Trophoblast cell (in vitro differentiated cells and primary cell): ENCODE measurements around the gene ZNF554.

ENCODE experiments used
- DNase-seq, 2 donors: peaks; one replicate each; pipeline ENCODE4 v3.0.0-alpha.2; 2016
- H2AFZ ChIP-seq: 2 replicates; pipeline ENCODE4 v1.6.1; 2013; ENCODE audit warnings: low read length, moderate library complexity, mild to moderate bottlenecking; ENCODE audit not compliant: insufficient read depth, poor library complexity
- H2AK5ac ChIP-seq: 2 replicates; pipeline ENCODE4 v1.6.1; 2013; ENCODE audit warnings: mild to moderate bottlenecking, low read length
- H2BK120ac ChIP-seq: 2 replicates; pipeline ENCODE4 v1.6.1; 2013; ENCODE audit warnings: low read length, mild to moderate bottlenecking, moderate library complexity; ENCODE audit not compliant: insufficient read depth, poor library complexity
- H2BK12ac ChIP-seq: 2 replicates; pipeline ENCODE4 v1.6.1; 2013; ENCODE audit warnings: mild to moderate bottlenecking, low read length, moderate library complexity
- H2BK5ac ChIP-seq: 2 replicates; pipeline ENCODE4 v1.6.1; 2013; ENCODE audit warnings: low read length, low read depth, moderate library complexity, mild to moderate bottlenecking; ENCODE audit not compliant: poor library complexity
- H3K14ac ChIP-seq: 2 replicates; pipeline ENCODE4 v1.6.1; 2013; ENCODE audit warnings: mild to moderate bottlenecking, low read length
- H3K18ac ChIP-seq: 2 replicates; pipeline ENCODE4 v1.6.1; 2013; ENCODE audit warnings: mild to moderate bottlenecking, low read length
- H3K23ac ChIP-seq: 2 replicates; pipeline ENCODE4 v1.6.1; 2013; ENCODE audit warnings: low read length
- H3K27ac ChIP-seq: 2 replicates; pipeline ENCODE4 v1.5.1; 2013; ENCODE audit warnings: low read depth, mild to moderate bottlenecking, inconsistent platforms, low read length, moderate library complexity
- H3K27me3 ChIP-seq: 2 replicates; pipeline ENCODE4 v1.6.1; 2013; ENCODE audit warnings: inconsistent platforms, mild to moderate bottlenecking, low read length, moderate library complexity; ENCODE audit not compliant: insufficient read depth
- H3K36me3 ChIP-seq, 2 experiments: 1 replicate in 1 of 2; 2 replicates in 1 of 2; pipeline ENCODE4 v1.6.1; 2013; ENCODE audit warnings: low read length in 2 of 2, mild to moderate bottlenecking in 2 of 2, moderate library complexity in 1 of 2; ENCODE audit not compliant: insufficient read depth in 2 of 2, control insufficient read depth in 1 of 2
- H3K4ac ChIP-seq: 2 replicates; pipeline ENCODE4 v1.6.1; 2013; ENCODE audit warnings: low read depth, mild to moderate bottlenecking, low read length, moderate library complexity
- H3K4me1 ChIP-seq, 2 experiments: 1 replicate in 1 of 2; 2 replicates in 1 of 2; pipeline ENCODE4 v1.6.1; 2013; ENCODE audit warnings: low read length in 2 of 2, mild to moderate bottlenecking in 2 of 2, moderate library complexity in 1 of 2; ENCODE audit not compliant: insufficient read depth in 2 of 2, control insufficient read depth in 1 of 2
- H3K4me2 ChIP-seq: 2 replicates; pipeline ENCODE4 v1.6.1; 2013; ENCODE audit warnings: inconsistent platforms, mild to moderate bottlenecking, low read length, moderate library complexity
- H3K4me3 ChIP-seq: 2 replicates; pipeline ENCODE4 v1.5.1; 2013; ENCODE audit warnings: mild to moderate bottlenecking, low read depth, low read length, inconsistent platforms
- H3K79me1 ChIP-seq: one replicate; pipeline ENCODE4 v1.6.1; 2013; ENCODE audit warnings: low read length
- H3K79me2 ChIP-seq: 2 replicates; pipeline ENCODE4 v1.6.1; 2013; ENCODE audit warnings: low read length, mild to moderate bottlenecking; ENCODE audit not compliant: control insufficient read depth, insufficient read depth, poor library complexity
- H3K9ac ChIP-seq: 2 replicates; pipeline ENCODE4 v1.6.1; 2013; ENCODE audit warnings: mild to moderate bottlenecking, low read length
- H3K9me3 ChIP-seq: 2 replicates; pipeline ENCODE4 v1.6.1; 2013; ENCODE audit warnings: low read depth, mild to moderate bottlenecking, control low read depth, inconsistent platforms, low read length; ENCODE audit not compliant: insufficient read depth
- H4K12ac ChIP-seq: 2 replicates; pipeline ENCODE4 v1.6.1; 2013; ENCODE audit warnings: low read depth, mild to moderate bottlenecking, low read length, moderate library complexity
- H4K8ac ChIP-seq: 2 replicates; pipeline ENCODE4 v1.6.1; 2013; ENCODE audit warnings: low read depth, mild to moderate bottlenecking, low read length, moderate library complexity
- H4K91ac ChIP-seq: one replicate; pipeline ENCODE4 v1.6.1; 2013; ENCODE audit warnings: low read depth, mild to moderate bottlenecking, low read length, moderate library complexity
- WGBS: extraction: QIAGEN DNeasy Blood & Tissue Kit; methylation state at CpG from one replicate; pipeline ENCODE4 v1.1.7; 2013; ENCODE audit warnings: missing lambda C conversion rate; ENCODE audit not compliant: insufficient read length, insufficient coverage; ENCODE audit errors: extremely low coverage; 5-methylcytosine and 5-hydroxymethylcytosine counted together

The ZNF554 gene

GRCh38 chr19:2796659-2797266, 22.9 kb upstream of the ZNF554 start:
- H3K4me2 ChIP-seq, result no peak overlapping the region
- H3K79me2 ChIP-seq, result no peaks in the 10 kb centered on the region
- no CpG with 5 or more reads among the region's 23 CpGs for WGBS
- no peak overlapping the region for H2BK12ac ChIP-seq
- DNase-seq, result no peak
- H4K91ac ChIP-seq, result no peak overlapping the region
- H3K14ac ChIP-seq, result no peak overlapping the region
- H3K18ac ChIP-seq, result no peak overlapping the region
- H3K4me1 ChIP-seq, result peaks cover 10% of the 10 kb centered on the region in 2 experiments
- H3K79me1 ChIP-seq, result peaks cover 5% of the 10 kb centered on the region
- no peak overlapping the region for H3K9ac ChIP-seq
- no peaks in the 10 kb centered on the region for H3K27me3 ChIP-seq
- no peak overlapping the region for H2BK120ac ChIP-seq
- peaks cover 79 to 80% of the 10 kb centered on the region in 2 experiments for H3K36me3 ChIP-seq
- H3K4me3 ChIP-seq, result no peak overlapping the region
- H4K8ac ChIP-seq, result no peak overlapping the region
- H3K23ac ChIP-seq, result no peak overlapping the region
- H2AFZ ChIP-seq, result no peak overlapping the region
- no peak overlapping the region for H3K4ac ChIP-seq
- no peak overlapping the region for H2AK5ac ChIP-seq
- no peak overlapping the region for H3K27ac ChIP-seq
- H2BK5ac ChIP-seq, result no peak overlapping the region
- no peak overlapping the region for H4K12ac ChIP-seq
- peaks cover 3% of the 10 kb centered on the region for H3K9me3 ChIP-seq

DNA sequence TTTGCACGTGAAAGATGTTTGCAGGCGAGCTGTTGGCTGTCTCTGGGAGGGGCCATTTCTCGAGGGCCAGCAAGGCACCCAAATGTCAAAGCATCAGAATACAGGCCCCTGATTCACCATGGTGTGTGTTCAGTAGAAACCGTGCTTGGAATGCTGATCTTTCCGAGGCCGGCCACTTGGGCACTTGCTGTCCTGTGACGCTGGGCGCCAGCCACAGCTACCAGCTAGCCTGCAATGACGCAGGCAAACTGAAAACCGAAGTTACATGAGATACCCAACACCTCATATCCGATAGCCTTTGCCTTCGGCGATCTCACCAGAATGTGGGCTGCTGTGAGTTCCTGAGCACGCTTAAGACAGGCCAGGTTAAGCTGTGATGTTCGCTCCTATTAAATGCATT, 22.4 kb upstream of the ZNF554 start:
- Histone ChIP-seq H3K18ac (no peak overlapping the region), H3K36me3 (peaks cover 78 to 80% of the 10 kb centered on the region in 2 experiments)

DNA sequence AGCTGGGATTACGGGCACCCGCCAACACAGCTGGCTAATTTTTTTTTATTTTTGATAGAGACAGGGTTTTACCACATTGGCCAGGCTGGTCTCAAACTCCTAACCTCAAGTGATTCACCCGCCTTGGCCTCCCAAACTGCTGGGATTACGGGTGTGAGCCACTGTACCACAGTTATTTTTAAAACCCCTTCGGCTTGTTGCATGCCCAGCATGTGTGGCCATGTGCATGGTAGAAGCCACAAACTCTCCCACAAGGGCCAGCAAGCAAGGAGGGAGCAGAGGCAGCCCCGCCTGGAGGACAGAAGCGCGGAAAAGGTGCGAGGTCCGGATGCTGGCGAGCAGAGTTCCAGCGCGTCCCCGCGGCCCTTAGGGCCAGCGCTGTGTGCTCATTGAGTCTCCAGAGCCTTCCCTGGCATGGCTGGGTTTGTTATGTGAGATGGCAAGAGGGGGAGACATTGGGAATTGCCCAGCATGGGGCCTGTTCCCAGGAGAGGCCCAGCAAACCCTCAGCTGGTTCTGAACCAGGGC, 21.4 kb upstream of the ZNF554 start:
- WGBS, result no CpG with 5 or more reads among the region's 16 CpGs
- no peaks in the 10 kb centered on the region for H3K27me3 ChIP-seq
- H4K8ac ChIP-seq, result peak overlapping the region; percentile 22
- peaks cover 80 to 82% of the 10 kb centered on the region in 2 experiments for H3K36me3 ChIP-seq
- peaks cover 5% of the 10 kb centered on the region for H3K79me1 ChIP-seq
- peak overlapping the region; percentile 63 for H4K91ac ChIP-seq
- peak overlapping the region; percentile 47 for H4K12ac ChIP-seq
- DNase-seq, result no peak
- peak overlapping the region; percentile 22 for H2AK5ac ChIP-seq
- no peak overlapping the region for H3K9ac ChIP-seq
- H3K4me1 ChIP-seq, result peaks cover 10% of the 10 kb centered on the region in 2 experiments
- H3K23ac ChIP-seq, result no peak overlapping the region
- no peak overlapping the region for H2AFZ ChIP-seq
- peak overlapping the region; percentile 8 for H3K27ac ChIP-seq
- no peak overlapping the region for H2BK120ac ChIP-seq
- H3K14ac ChIP-seq, result peak overlapping the region; percentile 9
- no peak overlapping the region for H3K4me2 ChIP-seq
- peak overlapping the region; percentile 31 for H2BK5ac ChIP-seq
- no peak overlapping the region for H3K4ac ChIP-seq
- no peak overlapping the region for H3K4me3 ChIP-seq
- peak overlapping the region; percentile 37 for H2BK12ac ChIP-seq
- H3K79me2 ChIP-seq, result no peaks in the 10 kb centered on the region
- peaks cover 3% of the 10 kb centered on the region for H3K9me3 ChIP-seq
- no peak overlapping the region for H3K18ac ChIP-seq

More for the DNA sequence above, 22.4 kb upstream of the ZNF554 start:
- Histone ChIP-seq H2AK5ac (no peak overlapping the region), H3K79me2 (no peaks in the 10 kb centered on the region), H3K4me3 (no peak overlapping the region), H4K91ac (no peak overlapping the region), H2AFZ (no peak overlapping the region), H4K8ac (no peak overlapping the region), H3K9me3 (peaks cover 3% of the 10 kb centered on the region), H2BK12ac (no peak overlapping the region), H3K23ac (no peak overlapping the region), H3K27ac (no peak overlapping the region), H2BK5ac (no peak overlapping the region), H3K9ac (no peak overlapping the region), H3K27me3 (no peaks in the 10 kb centered on the region), H3K4ac (no peak overlapping the region), H4K12ac (no peak overlapping the region), H3K4me1 (peaks cover 10% of the 10 kb centered on the region in 2 experiments), H3K79me1 (peaks cover 5% of the 10 kb centered on the region), H3K14ac (no peak overlapping the region), H3K4me2 (no peak overlapping the region), H2BK120ac (no peak overlapping the region)
- no peak for DNase-seq
- no CpG with 5 or more reads among the region's 15 CpGs for WGBS

DNA sequence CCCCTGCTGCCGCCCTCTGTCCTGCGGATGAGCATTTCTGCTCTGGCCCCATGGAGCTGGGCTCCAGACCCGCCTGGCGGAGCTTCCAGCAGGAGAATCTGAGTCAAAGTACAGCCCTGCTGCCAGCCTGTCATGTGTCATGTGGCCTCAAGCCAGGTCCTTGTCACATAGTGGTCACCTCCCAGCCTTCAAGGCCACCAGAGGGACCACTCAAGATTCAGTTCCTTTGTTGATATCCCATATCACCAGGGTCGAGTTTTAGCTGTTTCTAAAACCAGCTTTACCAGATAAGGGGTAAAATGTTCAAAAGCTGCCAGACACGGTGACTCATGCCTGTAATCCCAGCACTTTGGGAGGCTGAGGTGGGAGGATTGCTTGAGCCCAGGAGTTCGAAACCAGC, 20.9 kb upstream of the ZNF554 start:
- peak overlapping the region; percentile 63 for H4K91ac ChIP-seq
- no peak overlapping the region for H3K4me3 ChIP-seq
- H3K9ac ChIP-seq, result no peak overlapping the region
- peaks cover 10% of the 10 kb centered on the region in 2 experiments for H3K4me1 ChIP-seq
- peak overlapping the region; percentile 9 for H3K14ac ChIP-seq
- H3K4me2 ChIP-seq, result no peak overlapping the region
- H3K79me1 ChIP-seq, result peaks cover 5% of the 10 kb centered on the region
- no peak overlapping the region for H3K4ac ChIP-seq
- no peak overlapping the region for H2AFZ ChIP-seq
- H3K23ac ChIP-seq, result no peak overlapping the region
- H3K27ac ChIP-seq, result peak overlapping the region; percentile 45
- no peak overlapping the region for H2AK5ac ChIP-seq
- no peak overlapping the region for H3K18ac ChIP-seq
- peak overlapping the region; percentile 22 for H4K8ac ChIP-seq
- no CpG with 5 or more reads among the region's 7 CpGs for WGBS
- peaks cover 3% of the 10 kb centered on the region for H3K9me3 ChIP-seq
- no peaks in the 10 kb centered on the region for H3K27me3 ChIP-seq
- H2BK5ac ChIP-seq, result no peak overlapping the region
- peak; percentile 34 to 75 for DNase-seq
- H2BK120ac ChIP-seq, result no peak overlapping the region
- no peak overlapping the region for H2BK12ac ChIP-seq
- H3K79me2 ChIP-seq, result no peaks in the 10 kb centered on the region
- H4K12ac ChIP-seq, result peak overlapping the region; percentile 47
- peaks cover 79 to 81% of the 10 kb centered on the region in 2 experiments for H3K36me3 ChIP-seq
